Breast epithelium (tissue), 3 donors: ENCODE data around the gene BMP2K.

Source experiments
- POLR2A ChIP-seq: fragments of 450-650 bp; IDR thresholded peaks from one replicate; pipeline ENCODE4 v1.6.1; 2016; ENCODE audit warnings: antibody characterized with exemption, mild to moderate bottlenecking, moderate library complexity
- TF ChIP-seq, protein P1 (sequence below), 3 donors: fragments of 450-650 bp; IDR thresholded peaks; one replicate each; pipeline ENCODE4 v1.5.1; 2016 to 2017; ENCODE audit warnings: antibody characterized with exemption in 3 of 3, mild to moderate bottlenecking in 3 of 3, moderate library complexity in 3 of 3

DNA sequence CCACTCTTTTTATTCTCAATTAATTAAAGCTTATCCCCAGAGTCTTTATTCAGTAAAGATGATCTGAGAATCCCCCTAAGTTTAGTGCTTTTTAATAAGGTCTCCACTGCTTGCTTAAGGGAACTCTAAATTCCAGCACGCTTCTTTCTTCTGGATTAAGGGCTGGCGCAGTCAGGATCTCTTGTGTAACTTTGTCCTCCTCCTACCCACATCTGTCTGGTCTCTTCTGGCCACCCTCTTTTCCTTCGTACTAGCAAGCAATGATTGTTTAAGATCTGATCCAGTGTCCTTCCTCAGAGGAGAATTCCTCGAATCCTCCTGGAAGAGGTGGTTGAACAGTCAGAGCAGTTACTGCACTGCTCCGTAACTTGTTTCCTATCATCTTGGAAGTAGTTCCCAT lies 177.1 kb downstream of the BMP2K start:
- TF ChIP-seq, protein P1, sequence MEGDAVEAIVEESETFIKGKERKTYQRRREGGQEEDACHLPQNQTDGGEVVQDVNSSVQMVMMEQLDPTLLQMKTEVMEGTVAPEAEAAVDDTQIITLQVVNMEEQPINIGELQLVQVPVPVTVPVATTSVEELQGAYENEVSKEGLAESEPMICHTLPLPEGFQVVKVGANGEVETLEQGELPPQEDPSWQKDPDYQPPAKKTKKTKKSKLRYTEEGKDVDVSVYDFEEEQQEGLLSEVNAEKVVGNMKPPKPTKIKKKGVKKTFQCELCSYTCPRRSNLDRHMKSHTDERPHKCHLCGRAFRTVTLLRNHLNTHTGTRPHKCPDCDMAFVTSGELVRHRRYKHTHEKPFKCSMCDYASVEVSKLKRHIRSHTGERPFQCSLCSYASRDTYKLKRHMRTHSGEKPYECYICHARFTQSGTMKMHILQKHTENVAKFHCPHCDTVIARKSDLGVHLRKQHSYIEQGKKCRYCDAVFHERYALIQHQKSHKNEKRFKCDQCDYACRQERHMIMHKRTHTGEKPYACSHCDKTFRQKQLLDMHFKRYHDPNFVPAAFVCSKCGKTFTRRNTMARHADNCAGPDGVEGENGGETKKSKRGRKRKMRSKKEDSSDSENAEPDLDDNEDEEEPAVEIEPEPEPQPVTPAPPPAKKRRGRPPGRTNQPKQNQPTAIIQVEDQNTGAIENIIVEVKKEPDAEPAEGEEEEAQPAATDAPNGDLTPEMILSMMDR (IDR thresholded peaks at IDR 0.05), result no peak
- no peak for TF ChIP-seq POLR2A
